Heart left ventricle (tissue), 13 donors: ENCODE results near the gene ARNT2.

Experiments used
- CTCF ChIP-seq, 12 donors: fragments of 200-600 bp; sonication (generic) in 4 of 12; IDR thresholded peaks; one replicate each; pipeline versions ENCODE4 v1.5.0 to v1.8.0; 2018 to 2022; ENCODE audit warnings: antibody characterized with exemption in 12 of 12, mild to moderate bottlenecking in 5 of 12
- POLR2A ChIP-seq, 2 donors: fragments of 450-650 bp; IDR thresholded peaks; one replicate each; pipeline ENCODE4 v1.6.1; 2017; ENCODE audit warnings: antibody characterized with exemption in 2 of 2, mild to moderate bottlenecking in 2 of 2, moderate library complexity in 2 of 2
- donor health status: ischemic (EF 13 %, LVEDD 7.1; RV severe dilation, severe dysfunction).
- donor health status: DM: no; HTN: yes; CAD: no.
- donor health status: DM: no; HTN: no; CAD: no.
- donor health status: ischemic (EF 25% LVEDD 6.9; RV normal size, moderate dysfunction).
- donor health status: ischemic (EF 25% LVEDD 5.7; RV mildly dilated, moderate dysfunction).
- donor health status: ischemic (EF 35%, LVEDD 5.7; RV mildly dilated, moderate dysfunction).
- donor health status: nonischemic (EF 11% LVEDD 7.7; RV severe dilation, severe dysfunction).
- donor health status: DM: yes; HTN: yes; CAD: no.
- donor health status: PGD.
- donor health status: ischemic (EF 29% LVEDD 5.4; RV normal size, mild dysfunction).
- donor health status: nonischemic (EF 23%, LVEDD 6.1; RV moderate dilation, normal function).

GRCh38 chr15:80405554-80405850 lies 1.3 kb downstream of the ARNT2 start:
- TF ChIP-seq POLR2A (IDR thresholded peaks at IDR 0.05), result no peak
- no peak for TF ChIP-seq CTCF (IDR thresholded peaks at IDR 0.05)
